CD4-positive, alpha-beta T cell treated with Interleukin-6 at 100 ng/mL for 8 hours (primary cell): Measurements from ENCODE around the gene GRIN3A.
A peak's percentile ranks its signal among the peaks of the same experiment; 100 is the strongest.
"Not testable (repeated sequence)": the region's sequence is repeated elsewhere in the genome, so short reads cannot be mapped to it uniquely, and the experiment has no call there.

Experiments
- DNase-seq: peaks from one replicate; pipeline ENCODE4 v3.0.0-alpha.2; 2020; ENCODE audit warnings: mixed read lengths, low spot score

GRIN3A gene

GRCh38 chr9:101578378-101578777, 160.1 kb downstream of the GRIN3A start:
- no peak for DNase-seq

GRCh38 chr9:101574731-101575333, 163.6 kb downstream of the GRIN3A start:
- no peak for DNase-seq

- DNase-seq = peak; percentile 19
These were observed 166.1 kb downstream of the GRIN3A start for GRCh38 chr9:101572316-101572715.

GRCh38 chr9:101571114-101571513, 167.3 kb downstream of the GRIN3A start:
- DNase-seq = no peak

- peak; percentile 58 for DNase-seq
These were observed 168.5 kb downstream of the GRIN3A start for GRCh38 chr9:101569741-101570501.

- DNase-seq = no peak
These were observed 170.6 kb downstream of the GRIN3A start for GRCh38 chr9:101567725-101568350.

GRCh38 chr9:101566904-101567724, 171.3 kb downstream of the GRIN3A start:
- peak; percentile 44 for DNase-seq

GRCh38 chr9:101564252-101564651, 174.2 kb downstream of the GRIN3A start:
- DNase-seq = no peak

- DNase-seq = no peak
These were observed 175.5 kb downstream of the GRIN3A start for GRCh38 chr9:101562966-101563365.

- DNase-seq = no peak
These were observed 176.7 kb downstream of the GRIN3A start for GRCh38 chr9:101561740-101562139.

GRCh38 chr9:101549472-101550098, 188.9 kb downstream of the GRIN3A start:
- DNase-seq = not testable (repeated sequence)

- no peak for DNase-seq
These were observed 195.2 kb downstream of the GRIN3A start for GRCh38 chr9:101543098-101543735.

GRCh38 chr9:101540069-101540468, 198.4 kb downstream of the GRIN3A start:
- DNase-seq = no peak

GRCh38 chr9:101536938-101537337, 201.5 kb downstream of the GRIN3A start:
- DNase-seq = no peak

- DNase-seq = no peak
These were observed 202.1 kb downstream of the GRIN3A start for GRCh38 chr9:101536351-101536750.

- DNase-seq = peak; percentile 99
These were observed 204.9 kb downstream of the GRIN3A start, which contains the start of gene RNF20 for GRCh38 chr9:101533334-101534204. Gene RNF20, plus strand, starts transcription at chr9:101533853. Its CDS starts 1,571 bp downstream, at chr9:101535424.

GRCh38 chr9:101530076-101530711, 208.3 kb downstream of the GRIN3A start:
- DNase-seq = peak; percentile 72

GRCh38 chr9:101528015-101528414, 210.4 kb downstream of the GRIN3A start:
- DNase-seq = no peak

GRCh38 chr9:101527066-101527465, 211.4 kb downstream of the GRIN3A start:
- no peak for DNase-seq

GRCh38 chr9:101524371-101524770, 214.1 kb downstream of the GRIN3A start:
- no peak for DNase-seq
